Uterus (tissue), 2 donors: Measurements from ENCODE around the gene RAI14.

Source experiments
- CTCF ChIP-seq, 4 experiments: fragments of 200-600 bp in 2 of 4; fragments of 450-650 bp in 2 of 4; sonication (generic) in 2 of 4; IDR thresholded peaks; one replicate each; pipeline ENCODE4 v1.5.1; 2016 to 2019; ENCODE audit warnings: antibody characterized with exemption in 4 of 4, mild to moderate bottlenecking in 2 of 4, moderate library complexity in 1 of 4
- POLR2A ChIP-seq, 2 donors: fragments of 450-650 bp; IDR thresholded peaks; one replicate each; pipeline ENCODE4 v1.6.1; 2016; ENCODE audit warnings: antibody characterized with exemption in 2 of 2, mild to moderate bottlenecking in 1 of 2, moderate library complexity in 1 of 2

- TF ChIP-seq POLR2A (IDR thresholded peaks at IDR 0.05) (no peak), CTCF (IDR thresholded peaks at IDR 0.05) (no peak)
Observed at GRCh38 chr5:34676416-34676815, 20.3 kb downstream of the RAI14 start.
